KMS-11 (cell line): Measurements from ENCODE around the gene FLT4.

ENCODE experiments used
- H2AFZ ChIP-seq: fragments of 200-600 bp; sonication (generic); 2 replicates; pipeline ENCODE4 v1.6.1; 2016; ENCODE audit warnings: antibody characterized with exemption, mixed run types, low read depth
- H3K27ac ChIP-seq: fragments of 200-600 bp; sonication (generic); 2 replicates; pipeline ENCODE4 v1.6.1; 2016; ENCODE audit warnings: mild to moderate bottlenecking, mixed run types
- H3K27me3 ChIP-seq: fragments of 200-600 bp; sonication (generic); 2 replicates; pipeline ENCODE4 v1.6.1; 2017; ENCODE audit warnings: mild to moderate bottlenecking, low read depth, mixed run types, moderate library complexity; ENCODE audit not compliant: insufficient read depth
- H3K36me3 ChIP-seq: fragments of 200-600 bp; sonication (generic); 2 replicates; pipeline ENCODE4 v1.6.1; 2017; ENCODE audit warnings: mild to moderate bottlenecking, mixed run types; ENCODE audit not compliant: insufficient read depth
- H3K4me1 ChIP-seq: fragments of 200-600 bp; sonication (generic); 2 replicates; pipeline ENCODE4 v1.6.1; 2016; ENCODE audit warnings: mild to moderate bottlenecking, low read depth, mixed run types; ENCODE audit not compliant: poor library complexity, severe bottlenecking
- H3K4me2 ChIP-seq: fragments of 200-600 bp; sonication (generic); 2 replicates; pipeline ENCODE4 v1.7.0; 2016; ENCODE audit warnings: mild to moderate bottlenecking, mixed run types
- H3K4me3 ChIP-seq: fragments of 200-600 bp; sonication (generic); IDR thresholded peaks from 2 replicates; pipeline ENCODE4 v1.6.1; 2017; ENCODE audit warnings: low read depth, low read length, mixed read lengths; ENCODE audit not compliant: insufficient read depth
- H3K79me2 ChIP-seq: fragments of 200-600 bp; sonication (generic); 2 replicates; pipeline ENCODE4 v1.6.1; 2016; ENCODE audit warnings: low read depth, mixed run types; ENCODE audit not compliant: insufficient read depth
- H3K9ac ChIP-seq: fragments of 200-600 bp; sonication (generic); 2 replicates; pipeline ENCODE4 v1.6.1; 2016; ENCODE audit warnings: mild to moderate bottlenecking, mixed run types
- H4K20me1 ChIP-seq: fragments of 200-600 bp; sonication (generic); 2 replicates; pipeline ENCODE4 v1.6.1; 2016; ENCODE audit warnings: mild to moderate bottlenecking, mixed run types; ENCODE audit not compliant: insufficient read depth
- CTCF ChIP-seq: fragments of 200-600 bp; sonication (generic); conservative IDR thresholded peaks from 2 replicates; pipeline ENCODE4 v1.6.1; 2017; ENCODE audit warnings: low read depth, mild to moderate bottlenecking, antibody characterized with exemption, low read length, moderate library complexity, mixed read lengths

Gene FLT4

GRCh38 chr5:180568914-180569313 is 80.5 kb downstream of the FLT4 start:
- TF ChIP-seq CTCF: no peak

DNA sequence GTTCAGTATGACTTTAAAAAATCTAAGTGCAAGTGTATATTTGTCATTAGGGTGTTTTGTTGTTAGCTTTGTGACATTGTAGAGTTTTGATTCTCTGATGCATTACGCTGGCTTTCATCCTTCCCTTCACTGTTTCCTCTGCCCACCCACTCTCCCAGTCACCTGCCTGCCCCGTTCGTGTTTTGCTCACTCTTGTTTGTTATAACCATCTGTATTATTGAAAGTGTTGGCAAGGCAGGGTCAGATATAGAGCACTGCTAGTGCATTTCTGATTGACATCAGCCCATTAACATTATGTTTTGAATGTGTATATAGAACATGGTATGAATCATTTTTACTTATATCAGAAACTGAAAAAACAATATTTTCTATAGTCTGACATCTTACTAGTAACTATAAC is 85.4 kb downstream of the FLT4 start:
- H3K36me3 ChIP-seq: no peaks in the 10 kb centered on the region
- no peak overlapping the region for H3K4me3 ChIP-seq
- no peaks in the 10 kb centered on the region for H4K20me1 ChIP-seq
- H3K79me2 ChIP-seq: no peaks in the 10 kb centered on the region; the same call in 1 of the 2 replicates
- H3K4me1 ChIP-seq: no peaks in the 10 kb centered on the region
- no peak overlapping the region for H3K27ac ChIP-seq
- no peak overlapping the region for H3K4me2 ChIP-seq
- no peak overlapping the region for H3K9ac ChIP-seq
- no peak for TF ChIP-seq CTCF
- H2AFZ ChIP-seq: no peak overlapping the region
- H3K27me3 ChIP-seq: no peaks in the 10 kb centered on the region

More at GRCh38 chr5:180568914-180569313, 80.5 kb downstream of the FLT4 start:
- Histone ChIP-seq H3K9ac (no peak overlapping the region), H3K4me1 (no peaks in the 10 kb centered on the region), H3K4me2 (no peak overlapping the region), H3K79me2 (no peaks in the 10 kb centered on the region), H2AFZ (no peak overlapping the region), H3K4me3 (no peak overlapping the region), H3K27ac (no peak overlapping the region), H4K20me1 (no peaks in the 10 kb centered on the region), H3K27me3 (no peaks in the 10 kb centered on the region), H3K36me3 (no peaks in the 10 kb centered on the region)

GRCh38 chr5:180558232-180558631 is 91.2 kb downstream of the FLT4 start:
- Histone ChIP-seq H3K4me3 (no peak overlapping the region), H4K20me1 (no peaks in the 10 kb centered on the region), H3K27me3 (no peaks in the 10 kb centered on the region), H3K27ac (no peak overlapping the region), H2AFZ (no peak overlapping the region), H3K79me2 (no peaks in the 10 kb centered on the region; the same call in 1 of the 2 replicates), H3K4me1 (no peaks in the 10 kb centered on the region), H3K9ac (no peak overlapping the region), H3K36me3 (no peaks in the 10 kb centered on the region), H3K4me2 (no peak overlapping the region)
- no peak for TF ChIP-seq CTCF

DNA sequence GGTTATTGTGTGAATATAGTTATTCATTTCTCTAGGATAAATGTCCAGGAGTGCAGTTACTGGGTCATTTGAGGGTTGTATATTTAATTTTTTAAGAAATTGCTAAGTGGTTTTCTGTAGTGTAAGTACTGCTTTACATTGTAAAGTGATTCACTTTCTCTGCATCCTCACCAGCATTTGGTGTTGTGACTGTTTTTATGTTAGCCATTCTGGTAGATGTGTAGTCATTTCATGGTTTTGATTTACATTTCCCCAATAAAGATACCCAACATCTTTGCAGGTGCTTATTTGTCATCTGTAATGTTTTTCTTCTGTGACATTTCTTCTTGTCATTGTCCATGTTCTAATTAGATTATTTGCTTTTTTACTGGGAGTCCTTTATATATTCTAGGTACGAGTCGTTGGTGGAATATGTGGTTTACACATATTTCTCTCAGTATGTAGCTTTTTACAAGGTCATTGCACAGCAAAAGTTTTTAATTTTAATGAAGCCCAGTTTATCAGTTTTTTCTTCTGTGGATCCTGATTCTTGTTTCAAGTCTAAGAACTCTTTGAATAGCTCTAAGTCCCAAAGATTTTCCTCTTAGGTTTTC is 92.1 kb downstream of the FLT4 start:
- H3K27me3 ChIP-seq: no peaks in the 10 kb centered on the region
- H3K4me2 ChIP-seq: no peak overlapping the region
- no peak overlapping the region for H3K4me3 ChIP-seq
- H3K9ac ChIP-seq: no peak overlapping the region
- H2AFZ ChIP-seq: no peak overlapping the region
- no peaks in the 10 kb centered on the region for H3K36me3 ChIP-seq
- H3K79me2 ChIP-seq: no peaks in the 10 kb centered on the region; the same call in 1 of the 2 replicates
- no peak overlapping the region for H3K27ac ChIP-seq
- no peaks in the 10 kb centered on the region for H3K4me1 ChIP-seq
- no peaks in the 10 kb centered on the region for H4K20me1 ChIP-seq
- TF ChIP-seq CTCF: no peak
